Mesendoderm (in vitro differentiated cells): ENCODE results near the gene MPDU1.
A peak's percentile ranks its signal among the peaks of the same experiment; 100 is the strongest.

Experiments
- DNase-seq: peaks from one replicate; pipeline ENCODE4 v3.0.0; 2013
- H2AK5ac ChIP-seq: 2 replicates; pipeline ENCODE4 v1.6.1; 2013; ENCODE audit warnings: low read length, inconsistent platforms
- H2BK120ac ChIP-seq: 2 replicates; pipeline ENCODE4 v1.6.1; 2013; ENCODE audit warnings: low read depth, mild to moderate bottlenecking, low read length, moderate library complexity, mixed read lengths
- H2BK15ac ChIP-seq: replicated peaks from 2 replicates; pipeline ENCODE4 v1.6.1; 2013; ENCODE audit warnings: low read depth, mild to moderate bottlenecking, moderate library complexity
- H2BK5ac ChIP-seq: 2 replicates; pipeline ENCODE4 v1.6.1; 2013; ENCODE audit warnings: low read length, inconsistent platforms
- H3K18ac ChIP-seq: 2 replicates; pipeline ENCODE4 v1.6.1; 2013; ENCODE audit warnings: mild to moderate bottlenecking, low read length, mixed read lengths
- H3K23ac ChIP-seq: one replicate; pipeline ENCODE4 v1.6.1; 2013; ENCODE audit warnings: low read length
- H3K27ac ChIP-seq: 2 replicates; pipeline ENCODE4 v1.5.1; 2013; ENCODE audit warnings: low read depth, mild to moderate bottlenecking, inconsistent platforms, low read length, moderate library complexity
- H3K27me3 ChIP-seq: 2 replicates; pipeline ENCODE4 v1.6.1; 2013; ENCODE audit warnings: low read length, control low read depth, mild to moderate bottlenecking, inconsistent platforms; ENCODE audit not compliant: insufficient read depth, poor library complexity
- H3K36me3 ChIP-seq: 2 replicates; pipeline ENCODE4 v1.6.1; 2013; ENCODE audit warnings: low read length, inconsistent platforms; ENCODE audit not compliant: control insufficient read depth, insufficient read depth
- H3K4ac ChIP-seq: one replicate; pipeline ENCODE4 v1.6.1; 2013; ENCODE audit warnings: low read depth, mild to moderate bottlenecking, low read length, moderate library complexity
- H3K4me1 ChIP-seq: 2 replicates; pipeline ENCODE4 v1.6.1; 2013; ENCODE audit warnings: low read depth, low read length, inconsistent platforms; ENCODE audit not compliant: control insufficient read depth
- H3K4me2 ChIP-seq: 2 replicates; pipeline ENCODE4 v1.6.1; 2013; ENCODE audit warnings: low read length
- H3K4me3 ChIP-seq: 2 replicates; pipeline ENCODE4 v1.5.1; 2013; ENCODE audit warnings: mild to moderate bottlenecking, low read length
- H3K56ac ChIP-seq: one replicate; pipeline ENCODE4 v1.6.1; 2013; ENCODE audit warnings: low read length
- H3K79me1 ChIP-seq: 2 replicates; pipeline ENCODE4 v1.6.1; 2013; ENCODE audit warnings: low read length, inconsistent platforms
- H3K79me2 ChIP-seq: 2 replicates; pipeline ENCODE4 v1.6.1; 2013; ENCODE audit warnings: mild to moderate bottlenecking, low read length; ENCODE audit not compliant: control insufficient read depth, insufficient read depth
- H3K9ac ChIP-seq: 2 replicates; pipeline ENCODE4 v1.6.1; 2013; ENCODE audit warnings: low read length, inconsistent platforms
- H4K5ac ChIP-seq: one replicate; pipeline ENCODE4 v1.6.1; 2013; ENCODE audit warnings: low read length
- H4K8ac ChIP-seq: one replicate; pipeline ENCODE4 v1.6.1; 2013; ENCODE audit warnings: low read depth, mild to moderate bottlenecking, control low read depth, low read length, moderate library complexity
- WGBS: extraction: QIAGEN DNeasy Blood & Tissue Kit; methylation state at CpG from one replicate; pipeline ENCODE4 v1.1.7; 2013; ENCODE audit warnings: low lambda C conversion rate, missing lambda C conversion rate; ENCODE audit not compliant: insufficient coverage; ENCODE audit errors: extremely low coverage; 5-methylcytosine and 5-hydroxymethylcytosine counted together

The MPDU1 gene

DNA sequence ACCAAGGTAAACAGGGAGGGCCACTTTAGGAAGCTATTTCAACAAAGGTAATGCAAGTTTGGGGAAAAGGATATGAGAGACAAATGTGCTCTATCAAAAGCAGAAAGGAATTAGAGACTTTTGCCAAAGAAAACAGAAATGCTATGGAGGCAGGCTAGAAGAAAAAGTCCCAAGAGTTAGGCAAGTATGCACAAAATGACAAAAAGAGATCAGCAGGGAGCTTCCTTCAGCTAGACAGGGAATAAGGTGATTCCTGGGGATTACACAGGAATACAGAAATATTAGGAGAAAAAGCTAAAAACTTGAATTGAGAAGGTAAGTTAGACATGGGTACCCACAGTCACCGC is 28.6 kb downstream of the MPDU1 start:
- Histone ChIP-seq H4K8ac (no peak overlapping the region), H3K27ac (no peak overlapping the region), H3K36me3 (no peaks in the 10 kb centered on the region), H3K56ac (no peak overlapping the region), H2BK5ac (no peak overlapping the region), H3K9ac (no peak overlapping the region), H2AK5ac (no peak overlapping the region), H3K4ac (no peak overlapping the region), H3K4me1 (peaks cover 11% of the 10 kb centered on the region), H3K18ac (no peak overlapping the region), H3K4me3 (no peak overlapping the region), H3K27me3 (no peaks in the 10 kb centered on the region), H2BK120ac (no peak overlapping the region), H3K4me2 (no peak overlapping the region), H3K79me1 (peaks cover 17% of the 10 kb centered on the region), H4K5ac (no peak overlapping the region), H3K23ac (no peak overlapping the region), H2BK15ac (no peak overlapping the region), H3K79me2 (peaks cover 15% of the 10 kb centered on the region)
- no CpG with 5 or more reads among the region's 1 CpG for WGBS
- DNase-seq = no peak

DNA sequence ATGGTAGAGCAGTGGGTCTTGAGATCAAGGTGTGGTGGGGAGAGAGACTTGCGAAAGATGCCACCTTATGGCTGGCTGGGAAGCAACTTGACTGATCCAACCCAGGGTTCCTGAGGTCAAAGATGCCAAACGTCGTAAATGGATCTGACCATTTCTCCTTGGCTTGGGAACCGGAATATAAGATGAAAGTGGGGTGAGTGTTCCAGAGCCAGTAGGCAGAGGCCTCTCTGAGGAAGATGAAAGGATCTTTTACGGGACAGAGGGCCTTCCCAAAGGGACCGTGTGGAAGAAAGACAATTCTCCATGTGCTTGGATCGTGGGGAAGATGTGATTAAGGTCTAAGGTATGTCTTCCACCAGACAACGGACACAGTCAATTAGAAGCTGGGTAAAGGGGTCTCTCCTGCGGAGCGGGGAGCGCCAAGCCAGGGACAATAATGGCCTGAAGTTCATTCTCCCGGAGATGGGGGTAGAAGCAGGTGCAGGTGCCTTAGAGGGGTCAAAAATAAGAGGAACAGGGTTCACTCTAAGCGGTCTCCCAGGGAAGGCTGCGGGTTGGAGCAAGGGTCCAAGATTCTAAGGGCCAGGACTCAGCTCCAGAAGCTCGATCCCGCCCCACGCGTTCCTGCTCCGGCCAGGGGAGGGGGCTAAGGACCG is 30.2 kb downstream of the MPDU1 start:
- WGBS = no CpG with 5 or more reads among the region's 20 CpGs
- H4K5ac ChIP-seq = no peak overlapping the region
- peak overlapping the region; percentile 82 for H3K9ac ChIP-seq
- DNase-seq = peak; percentile 43
- no peaks in the 10 kb centered on the region for H3K36me3 ChIP-seq
- no peak overlapping the region for H4K8ac ChIP-seq
- no peak overlapping the region for H3K23ac ChIP-seq
- peak overlapping the region; percentile 37 for H2AK5ac ChIP-seq
- H3K4me3 ChIP-seq = peak overlapping the region; percentile 70
- no peak overlapping the region for H3K4ac ChIP-seq
- peak overlapping the region; percentile 80 for H3K18ac ChIP-seq
- peak overlapping the region; percentile 95 for H3K27ac ChIP-seq
- peaks cover 15% of the 10 kb centered on the region for H3K79me2 ChIP-seq
- H2BK15ac ChIP-seq = no peak overlapping the region
- peak overlapping the region; percentile 87 for H3K4me2 ChIP-seq
- no peaks in the 10 kb centered on the region for H3K27me3 ChIP-seq
- peaks cover 11% of the 10 kb centered on the region for H3K4me1 ChIP-seq
- H2BK5ac ChIP-seq = no peak overlapping the region
- H3K79me1 ChIP-seq = peaks cover 17% of the 10 kb centered on the region
- no peak overlapping the region for H2BK120ac ChIP-seq
- H3K56ac ChIP-seq = peak overlapping the region; percentile 86

DNA sequence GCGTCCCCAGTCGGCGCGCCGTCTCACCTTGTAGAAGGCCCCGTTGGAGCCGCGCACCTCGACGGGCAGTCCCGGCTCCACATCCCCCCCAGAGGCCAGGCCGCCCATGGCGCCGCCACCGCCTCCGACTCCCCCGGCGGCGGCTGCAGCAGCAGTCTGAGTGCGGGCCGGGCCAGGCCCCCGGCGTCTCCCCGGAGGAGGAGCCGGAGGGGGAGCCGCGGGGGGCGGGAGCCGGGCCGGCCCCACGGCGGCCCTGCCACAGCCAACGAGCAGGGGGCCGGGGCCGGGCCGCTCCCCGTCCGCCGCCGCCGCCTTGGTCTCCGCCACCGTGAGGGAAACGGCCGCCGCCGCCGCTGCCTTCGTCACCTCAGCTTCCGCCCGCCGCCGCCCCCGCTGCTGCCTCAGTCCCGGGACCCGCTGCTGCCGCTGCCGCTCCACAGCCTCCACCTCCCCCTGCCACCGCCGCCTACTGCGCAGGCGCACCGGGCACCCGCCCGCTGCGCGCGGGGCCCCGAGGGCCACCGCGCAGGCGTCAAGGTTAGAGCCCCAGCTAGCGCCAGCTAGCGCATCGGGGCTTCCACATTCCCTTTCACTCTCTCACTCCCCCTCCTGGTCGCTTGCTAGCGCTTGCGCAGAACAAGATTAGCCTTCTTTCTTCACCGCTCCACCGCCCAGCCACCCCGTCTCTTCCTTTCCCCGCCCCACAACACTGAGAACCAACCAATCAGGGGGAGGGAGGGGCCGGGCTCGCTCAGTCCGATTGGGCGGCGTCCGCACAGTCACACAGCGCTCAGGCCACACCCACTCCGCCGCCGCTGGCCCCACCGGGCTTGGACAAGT is 31.0 kb downstream of the MPDU1 start, which contains the start of gene FXR2:
FXR2 (minus strand) TSS at position 473 of the 840 bp plus-strand sequence; CDS start at position 108, 365 bp downstream.
- peak within 1 kb of the TSS; percentile 70 for H3K4me3 ChIP-seq
- peak within 1 kb of the TSS; percentile 82 for H3K9ac ChIP-seq
- peak within 1 kb of the TSS; percentile 87 for H3K4me2 ChIP-seq
- no CpG with 5 or more reads among the region's 93 CpGs for WGBS
- H3K23ac ChIP-seq = no peak within 1 kb of the TSS
- H3K27ac ChIP-seq = peak within 1 kb of the TSS; percentile 95
- H3K79me2 ChIP-seq = peaks cover 15% of the 10 kb centered on the region
- no peak within 1 kb of the TSS for H2BK15ac ChIP-seq
- H3K27me3 ChIP-seq = no peaks in the 10 kb centered on the region
- no peak within 1 kb of the TSS for H2BK120ac ChIP-seq
- H4K5ac ChIP-seq = no peak within 1 kb of the TSS
- no peaks in the 10 kb centered on the region for H3K36me3 ChIP-seq
- H3K56ac ChIP-seq = peak within 1 kb of the TSS; percentile 86
- H3K18ac ChIP-seq = peak within 1 kb of the TSS; percentile 80
- peak within 1 kb of the TSS; percentile 37 for H2AK5ac ChIP-seq
- peak within 1 kb of the TSS; percentile 57 for H3K4ac ChIP-seq
- DNase-seq = peak; percentile 100
- peaks cover 11% of the 10 kb centered on the region for H3K4me1 ChIP-seq
- H3K79me1 ChIP-seq = peaks cover 15% of the 10 kb centered on the region
- no peak within 1 kb of the TSS for H4K8ac ChIP-seq
- no peak within 1 kb of the TSS for H2BK5ac ChIP-seq

DNA sequence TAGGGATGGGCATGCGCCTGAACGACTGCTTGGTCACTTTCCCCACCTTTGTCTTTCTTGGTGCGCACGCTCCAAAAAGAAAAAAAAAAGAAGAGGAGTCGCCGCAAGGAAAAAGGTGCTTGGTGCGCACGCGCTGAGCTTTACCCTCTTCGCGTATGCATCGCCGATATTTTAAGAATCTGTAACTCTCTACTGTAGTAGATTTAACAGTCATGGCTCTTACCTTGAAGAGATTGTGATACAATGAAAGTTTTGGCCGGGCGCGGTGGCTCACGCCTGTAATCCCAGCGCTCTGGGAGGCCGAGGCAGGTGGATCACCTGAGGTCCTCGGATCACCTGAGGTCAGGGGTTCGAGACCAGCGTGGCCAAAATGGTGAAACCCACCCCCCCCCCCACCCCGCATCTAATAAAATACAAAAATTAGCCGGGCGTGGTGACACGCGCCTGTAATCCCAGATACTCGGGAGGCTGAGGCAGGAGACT is 31.7 kb downstream of the MPDU1 start:
- no peak overlapping the region for H2BK120ac ChIP-seq
- no peak overlapping the region for H4K8ac ChIP-seq
- no peak for DNase-seq
- peak overlapping the region; percentile 60 for H3K27ac ChIP-seq
- H3K4me3 ChIP-seq = no peak overlapping the region
- no peak overlapping the region for H2BK15ac ChIP-seq
- no peaks in the 10 kb centered on the region for H3K36me3 ChIP-seq
- H3K27me3 ChIP-seq = no peaks in the 10 kb centered on the region
- no peak overlapping the region for H4K5ac ChIP-seq
- H3K9ac ChIP-seq = no peak overlapping the region
- no peak overlapping the region for H3K56ac ChIP-seq
- peaks cover 13% of the 10 kb centered on the region for H3K79me2 ChIP-seq
- peaks cover 15% of the 10 kb centered on the region for H3K79me1 ChIP-seq
- H3K4ac ChIP-seq = no peak overlapping the region
- no peak overlapping the region for H2BK5ac ChIP-seq
- WGBS = no CpG with 5 or more reads among the region's 28 CpGs
- H3K18ac ChIP-seq = no peak overlapping the region
- no peak overlapping the region for H3K4me2 ChIP-seq
- H3K4me1 ChIP-seq = peaks cover 11% of the 10 kb centered on the region
- H2AK5ac ChIP-seq = no peak overlapping the region
- no peak overlapping the region for H3K23ac ChIP-seq

DNA sequence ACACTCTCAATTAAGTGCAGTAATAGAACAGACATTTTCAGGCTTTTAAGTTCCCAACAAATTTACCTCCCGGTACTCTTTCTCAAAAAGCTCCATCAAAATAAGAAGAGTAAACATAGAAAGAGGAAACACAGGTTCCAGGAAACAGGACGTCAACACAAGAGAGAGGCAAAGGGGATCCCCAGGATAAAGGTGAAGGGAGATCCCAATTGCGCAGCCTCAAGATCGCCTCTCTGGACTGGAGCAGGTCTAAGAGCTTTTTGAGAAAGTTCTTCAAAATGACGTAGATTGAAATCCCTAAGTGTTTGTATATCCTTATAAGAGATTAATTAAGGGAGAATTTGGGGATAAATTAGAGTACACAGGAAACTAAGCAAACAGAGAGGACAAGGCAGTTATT is 35.0 kb downstream of the MPDU1 start:
- H2AK5ac ChIP-seq = no peak overlapping the region

More for the DNA sequence above, 35.0 kb downstream of the MPDU1 start:
- Histone ChIP-seq H3K4ac (no peak overlapping the region), H4K8ac (no peak overlapping the region), H3K79me2 (peaks cover 2% of the 10 kb centered on the region), H3K56ac (no peak overlapping the region), H3K18ac (no peak overlapping the region), H3K4me2 (no peak overlapping the region), H3K23ac (no peak overlapping the region), H2BK120ac (no peak overlapping the region), H3K27me3 (no peaks in the 10 kb centered on the region), H3K79me1 (peaks cover 4% of the 10 kb centered on the region), H3K27ac (no peak overlapping the region), H3K4me1 (peaks cover 3% of the 10 kb centered on the region), H2BK15ac (no peak overlapping the region), H3K9ac (no peak overlapping the region), H4K5ac (no peak overlapping the region), H3K4me3 (no peak overlapping the region), H3K36me3 (no peaks in the 10 kb centered on the region), H2BK5ac (no peak overlapping the region)
- WGBS = no CpG with 5 or more reads among the region's 5 CpGs
- no peak for DNase-seq
